Transverse colon (tissue), 3 donors: ENCODE measurements around the gene LSR.

ENCODE experiments used
- EP300 ChIP-seq: sonication (generic); formaldehyde crosslinking; IDR thresholded peaks from one replicate; pipeline ENCODE4 v1.6.1; 2017; ENCODE audit warnings: antibody characterized with exemption, low read depth
- POLR2A ChIP-seq: fragments of 450-650 bp; IDR thresholded peaks from one replicate; pipeline ENCODE4 v1.6.1; 2016; ENCODE audit warnings: antibody characterized with exemption, mild to moderate bottlenecking, moderate library complexity
- TF ChIP-seq, protein P1 (sequence below), 5 experiments: fragments of 200-600 bp in 3 of 5; fragments of 450-650 bp in 2 of 5; sonication (generic) in 3 of 5; IDR thresholded peaks; 1 replicate in 2 of 5; 2 replicates in 3 of 5; pipeline ENCODE4 v1.5.1; 2016 to 2017; ENCODE audit warnings: antibody characterized with exemption in 5 of 5, inconsistent platforms in 3 of 5, mild to moderate bottlenecking in 2 of 5, moderate library complexity in 1 of 5

DNA sequence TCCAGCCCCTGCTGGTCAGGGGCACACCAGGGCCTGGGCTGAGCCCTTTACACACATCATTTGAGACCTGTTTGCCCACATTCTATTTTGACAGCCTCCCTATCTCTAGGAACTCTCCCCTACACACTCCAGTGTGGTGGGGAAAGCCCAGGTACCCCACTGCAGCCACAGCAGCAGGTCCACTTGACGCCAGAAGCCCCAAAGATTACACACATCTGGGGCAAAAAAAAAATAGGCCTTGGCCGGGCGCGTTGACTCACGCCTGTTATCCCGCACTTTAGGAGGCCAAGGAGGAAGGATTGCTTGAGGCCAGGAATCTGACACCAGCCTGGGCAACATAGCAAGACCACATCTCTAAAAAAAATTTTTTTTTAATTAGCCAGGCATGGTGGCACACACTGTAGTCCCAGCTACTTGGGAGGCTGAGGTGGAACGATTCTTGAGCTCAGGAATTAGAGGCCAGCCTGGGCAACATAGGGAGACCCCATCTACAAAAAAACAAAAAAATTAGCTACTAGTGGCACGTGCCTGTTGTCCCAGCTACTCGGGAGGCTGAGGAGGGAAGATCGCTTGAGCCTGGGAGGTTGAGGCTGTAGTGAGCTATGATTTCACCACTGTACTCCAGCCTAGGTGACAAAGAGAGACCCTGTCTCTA is 62.1 kb downstream of the LSR start:
- TF ChIP-seq, protein P1, sequence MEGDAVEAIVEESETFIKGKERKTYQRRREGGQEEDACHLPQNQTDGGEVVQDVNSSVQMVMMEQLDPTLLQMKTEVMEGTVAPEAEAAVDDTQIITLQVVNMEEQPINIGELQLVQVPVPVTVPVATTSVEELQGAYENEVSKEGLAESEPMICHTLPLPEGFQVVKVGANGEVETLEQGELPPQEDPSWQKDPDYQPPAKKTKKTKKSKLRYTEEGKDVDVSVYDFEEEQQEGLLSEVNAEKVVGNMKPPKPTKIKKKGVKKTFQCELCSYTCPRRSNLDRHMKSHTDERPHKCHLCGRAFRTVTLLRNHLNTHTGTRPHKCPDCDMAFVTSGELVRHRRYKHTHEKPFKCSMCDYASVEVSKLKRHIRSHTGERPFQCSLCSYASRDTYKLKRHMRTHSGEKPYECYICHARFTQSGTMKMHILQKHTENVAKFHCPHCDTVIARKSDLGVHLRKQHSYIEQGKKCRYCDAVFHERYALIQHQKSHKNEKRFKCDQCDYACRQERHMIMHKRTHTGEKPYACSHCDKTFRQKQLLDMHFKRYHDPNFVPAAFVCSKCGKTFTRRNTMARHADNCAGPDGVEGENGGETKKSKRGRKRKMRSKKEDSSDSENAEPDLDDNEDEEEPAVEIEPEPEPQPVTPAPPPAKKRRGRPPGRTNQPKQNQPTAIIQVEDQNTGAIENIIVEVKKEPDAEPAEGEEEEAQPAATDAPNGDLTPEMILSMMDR (IDR thresholded peaks at IDR 0.05): no peak
- TF ChIP-seq EP300 (no peak), POLR2A (no peak)
